PC-9 (cell line): ENCODE results near the gene IL10. TPM values are rescaled to one million over a fixed set of nuclear protein-coding genes. Genes with fewer than 3 reads are reported as not detected.

Experiments used
- BruUV-seq: library from RNA; stranded (reverse); fragments of 400-500 nt; replicated peaks from 2 replicates; lab custom pipeline; 2021; lab: Mats Ljungman, UMichigan
- CTCF ChIA-PET: fragments of 300-600 bp; sonication (Branson Sonifier 250); formaldehyde crosslinking; loops from one replicate; lab custom pipeline; 2022; ENCODE audit warnings: antibody characterized with exemption; lab: Charles Lee
- POLR2A ChIA-PET: fragments of 300-600 bp; sonication (Branson Sonifier 250); formaldehyde crosslinking; loops from one replicate; lab custom pipeline; 2022; ENCODE audit warnings: antibody characterized with exemption; ENCODE audit not compliant: unreplicated experiment; lab: Charles Lee
- DNase-seq, 2 experiments: peaks; one replicate each; pipeline versions ENCODE4 v3.0.0 to v3.0.0-alpha.2; 2015 to 2022; ENCODE audit warnings: mixed read lengths in 1 of 2
- H2AFZ ChIP-seq: fragments of 200-600 bp; sonication (generic); 2 replicates; pipeline ENCODE4 v1.8.1; 2017; ENCODE audit warnings: antibody characterized with exemption
- H3F3A ChIP-seq: fragments of 200-600 bp; sonication (generic); 2 replicates; pipeline ENCODE4 v1.8.1; 2017; ENCODE audit warnings: antibody characterized with exemption, mild to moderate bottlenecking, low read depth; ENCODE audit not compliant: insufficient read depth
- H3K27ac ChIP-seq: fragments of 200-600 bp; sonication (generic); 2 replicates; pipeline ENCODE4 v1.6.1; 2016; ENCODE audit warnings: mixed run types
- H3K27me3 ChIP-seq: fragments of 200-600 bp; sonication (generic); 2 replicates; pipeline ENCODE4 v1.6.1; 2016; ENCODE audit warnings: low read depth, mixed run types; ENCODE audit not compliant: insufficient read depth
- H3K36me3 ChIP-seq: fragments of 200-600 bp; sonication (generic); 2 replicates; pipeline ENCODE4 v1.6.1; 2016; ENCODE audit warnings: low read depth, mixed run types
- H3K4me1 ChIP-seq: fragments of 200-600 bp; sonication (generic); replicated peaks from 2 replicates; pipeline ENCODE4 v1.6.1; 2016; ENCODE audit warnings: mixed run types; ENCODE audit not compliant: insufficient read depth
- H3K4me2 ChIP-seq: fragments of 200-600 bp; sonication (generic); 2 replicates; pipeline ENCODE4 v1.6.1; 2017; ENCODE audit warnings: mixed run types
- H3K4me3 ChIP-seq: fragments of 200-600 bp; sonication (generic); 2 replicates; pipeline ENCODE4 v1.6.1; 2016; ENCODE audit warnings: mixed run types
- H3K79me2 ChIP-seq: fragments of 200-600 bp; sonication (generic); 2 replicates; pipeline ENCODE4 v1.6.1; 2017; ENCODE audit warnings: low read depth, mixed run types
- H3K9me2 ChIP-seq: fragments of 200-600 bp; sonication (generic); 2 replicates; pipeline ENCODE4 v1.8.1; 2017; ENCODE audit warnings: mild to moderate bottlenecking; ENCODE audit not compliant: insufficient read depth
- H3K9me3 ChIP-seq: fragments of 200-600 bp; sonication (generic); 2 replicates; pipeline ENCODE4 v1.8.1; 2016; ENCODE audit warnings: low read depth; ENCODE audit not compliant: insufficient read depth
- H4K20me1 ChIP-seq: fragments of 200-600 bp; sonication (generic); 2 replicates; pipeline ENCODE4 v1.8.1; 2017; ENCODE audit not compliant: insufficient read depth
- EZH2 ChIP-seq: fragments of 200-600 bp; sonication (generic); IDR thresholded peaks from 2 replicates; pipeline ENCODE4 v1.8.0; 2017; ENCODE audit warnings: antibody characterized with exemption, low read depth
- intact Hi-C: fragments of 100-400 bp; cut with micrococcal nuclease; formaldehyde crosslinking; loops from one replicate; pipeline ENCODE4 v1.10.0; 2022; ENCODE audit not compliant: unreplicated experiment
- total RNA-seq: library from RNA; stranded (reverse); gene quantifications from 2 replicates; pipeline ENCODE4 v1.2.3, GENCODE V29; 2021
- TF ChIP-seq, protein P1 (sequence below): fragments of 200-600 bp; sonication (generic); conservative IDR thresholded peaks from 2 replicates; pipeline ENCODE4 v1.6.1; 2017; ENCODE audit warnings: mixed run types, antibody characterized with exemption, mild to moderate bottlenecking, moderate library complexity

The IL10 gene
- total RNA-seq, 1 experiment from 2014 or later = not detected

DNA sequence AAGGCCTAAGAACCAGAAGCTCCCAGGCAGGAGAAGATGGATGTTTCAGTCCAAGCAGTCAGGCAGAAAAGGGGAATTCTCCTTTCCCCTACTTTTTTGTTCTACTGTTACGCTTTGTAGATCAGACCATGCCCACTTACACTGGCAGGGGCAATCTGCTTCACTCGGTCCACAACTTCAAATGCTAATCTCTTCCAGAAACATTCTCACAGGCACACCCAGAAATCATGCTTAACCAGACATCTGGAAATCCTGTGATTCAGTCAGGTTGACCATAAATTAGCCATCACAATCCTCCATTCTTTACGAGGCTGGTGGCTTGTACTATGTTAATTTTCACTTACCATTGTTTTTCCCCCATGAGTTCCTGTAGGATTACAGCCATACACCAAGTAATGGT is 23.8 kb upstream of the IL10 start:
- Histone ChIP-seq H3K4me2 (no peak overlapping the region), H3K27ac (no peak overlapping the region), H3K4me1 (no peaks in the 10 kb centered on the region), H3K27me3 (no peaks in the 10 kb centered on the region), H3K79me2 (no peaks in the 10 kb centered on the region), H2AFZ (no peak overlapping the region), H3K9me2 (no peaks in the 10 kb centered on the region), H3K4me3 (no peak overlapping the region), H3F3A (no peaks in the 10 kb centered on the region), H4K20me1 (no peaks in the 10 kb centered on the region), H3K9me3 (no peaks in the 10 kb centered on the region), H3K36me3 (no peaks in the 10 kb centered on the region)
- TF ChIP-seq EZH2 = no peak
- TF ChIP-seq, protein P1, sequence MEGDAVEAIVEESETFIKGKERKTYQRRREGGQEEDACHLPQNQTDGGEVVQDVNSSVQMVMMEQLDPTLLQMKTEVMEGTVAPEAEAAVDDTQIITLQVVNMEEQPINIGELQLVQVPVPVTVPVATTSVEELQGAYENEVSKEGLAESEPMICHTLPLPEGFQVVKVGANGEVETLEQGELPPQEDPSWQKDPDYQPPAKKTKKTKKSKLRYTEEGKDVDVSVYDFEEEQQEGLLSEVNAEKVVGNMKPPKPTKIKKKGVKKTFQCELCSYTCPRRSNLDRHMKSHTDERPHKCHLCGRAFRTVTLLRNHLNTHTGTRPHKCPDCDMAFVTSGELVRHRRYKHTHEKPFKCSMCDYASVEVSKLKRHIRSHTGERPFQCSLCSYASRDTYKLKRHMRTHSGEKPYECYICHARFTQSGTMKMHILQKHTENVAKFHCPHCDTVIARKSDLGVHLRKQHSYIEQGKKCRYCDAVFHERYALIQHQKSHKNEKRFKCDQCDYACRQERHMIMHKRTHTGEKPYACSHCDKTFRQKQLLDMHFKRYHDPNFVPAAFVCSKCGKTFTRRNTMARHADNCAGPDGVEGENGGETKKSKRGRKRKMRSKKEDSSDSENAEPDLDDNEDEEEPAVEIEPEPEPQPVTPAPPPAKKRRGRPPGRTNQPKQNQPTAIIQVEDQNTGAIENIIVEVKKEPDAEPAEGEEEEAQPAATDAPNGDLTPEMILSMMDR = no peak
- intact Hi-C loops = no loop called here
- no peak for DNase-seq
- POLR2A ChIA-PET = no interaction called here
- CTCF ChIA-PET = no interaction called here
- no TSS peak for BruUV-seq

DNA sequence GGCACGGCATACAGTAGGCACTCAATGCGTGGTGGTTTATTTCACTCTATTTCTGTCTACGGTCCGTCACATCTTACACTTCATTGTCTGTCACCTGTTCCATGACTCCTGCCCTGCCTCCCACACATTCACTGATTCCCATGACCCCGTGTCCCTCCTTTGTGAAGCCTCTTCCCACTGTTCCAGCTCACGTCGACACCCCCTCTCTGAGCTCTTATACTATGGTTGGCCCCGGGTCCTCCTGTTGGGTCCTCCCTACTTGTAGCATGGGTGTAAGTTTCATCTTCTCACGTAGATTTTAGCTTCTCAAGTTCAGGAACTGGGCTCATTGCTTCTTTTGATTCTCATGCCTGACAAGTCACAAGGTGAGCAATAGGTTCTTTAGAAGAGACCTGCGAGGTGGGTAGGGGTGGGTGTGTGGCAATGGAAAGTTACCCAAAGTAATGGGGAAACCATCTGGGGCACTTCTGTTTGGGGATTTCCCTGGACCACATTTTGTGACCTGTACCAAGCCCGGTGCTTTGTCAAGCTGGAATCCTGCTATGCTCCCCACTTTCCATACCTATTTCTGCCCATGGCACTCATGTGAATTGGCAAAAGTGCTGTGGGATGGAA is 22.1 kb upstream of the IL10 start:
- ChIA-PET CTCF (no interaction called here), POLR2A (no interaction called here)
- Histone ChIP-seq H3K9me3 (no peaks in the 10 kb centered on the region), H3K9me2 (no peaks in the 10 kb centered on the region), H3K4me2 (no peak overlapping the region), H3K79me2 (no peaks in the 10 kb centered on the region), H3K4me1 (no peaks in the 10 kb centered on the region), H3K36me3 (no peaks in the 10 kb centered on the region), H2AFZ (no peak overlapping the region), H3K27me3 (no peaks in the 10 kb centered on the region), H3K27ac (no peak overlapping the region), H3K4me3 (no peak overlapping the region), H4K20me1 (no peaks in the 10 kb centered on the region), H3F3A (no peaks in the 10 kb centered on the region)
- no peak for DNase-seq
- TF ChIP-seq, protein P1 = no peak
- TF ChIP-seq EZH2 = no peak
- BruUV-seq = no TSS peak
- intact Hi-C loops = no loop called here

DNA sequence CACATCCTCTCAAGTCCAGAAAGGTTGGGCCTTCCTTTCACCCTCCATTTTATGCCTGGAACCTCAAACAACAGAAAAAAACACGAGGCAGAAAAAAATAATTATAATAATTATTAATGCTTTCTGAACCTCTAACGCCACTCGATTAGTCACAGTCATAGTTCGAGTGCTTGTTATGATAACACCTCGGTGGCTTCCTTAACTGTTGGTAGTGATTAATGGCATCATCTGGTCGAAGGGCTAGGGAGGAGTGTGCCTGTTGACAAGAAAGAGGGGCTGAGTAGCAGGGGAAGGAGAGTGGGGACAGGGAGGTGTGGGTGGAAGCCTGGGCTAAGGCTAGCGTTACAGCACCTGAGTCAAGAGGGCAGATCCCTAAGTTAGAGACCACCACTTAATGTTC is 21.3 kb upstream of the IL10 start:
- no peaks in the 10 kb centered on the region for H3K36me3 ChIP-seq
- no peak for TF ChIP-seq EZH2
- TF ChIP-seq, protein P1 = no peak
- no peaks in the 10 kb centered on the region for H4K20me1 ChIP-seq
- H3K79me2 ChIP-seq = no peaks in the 10 kb centered on the region
- no peak overlapping the region for H3K4me3 ChIP-seq
- CTCF ChIA-PET = no interaction called here
- no peak overlapping the region for H3K4me2 ChIP-seq
- H3F3A ChIP-seq = no peaks in the 10 kb centered on the region
- H3K9me2 ChIP-seq = no peaks in the 10 kb centered on the region
- BruUV-seq = no TSS peak
- intact Hi-C loops = no loop called here
- peaks cover 4% of the 10 kb centered on the region; the same call in 1 of the 2 replicates for H3K27me3 ChIP-seq
- POLR2A ChIA-PET = no interaction called here
- no peak overlapping the region for H2AFZ ChIP-seq
- H3K27ac ChIP-seq = no peak overlapping the region
- DNase-seq = no peak
- no peaks in the 10 kb centered on the region for H3K9me3 ChIP-seq
- no peaks in the 10 kb centered on the region for H3K4me1 ChIP-seq
